NCI-H146 treated with DMSO at 0.1 percent for 48 hours (cell line): ENCODE data around the gene AUNIP.

Experiments
- DNase-seq: peaks from one replicate; lab custom pipeline; 2025; ENCODE audit not compliant: unreplicated experiment; lab: John Stamatoyannopoulos, UW

Gene AUNIP

GRCh38 chr1:25811384-25812082, 47.7 kb downstream of the AUNIP start:
- no peak for DNase-seq

- peak; percentile 9 for DNase-seq
These were observed 48.6 kb downstream of the AUNIP start for GRCh38 chr1:25810341-25811299.

GRCh38 chr1:25809929-25810328, 49.3 kb downstream of the AUNIP start:
- DNase-seq: no peak

GRCh38 chr1:25809283-25809926, 49.9 kb downstream of the AUNIP start:
- DNase-seq: no peak

- no peak for DNase-seq
These were observed 50.6 kb downstream of the AUNIP start for GRCh38 chr1:25808481-25809244.

- DNase-seq: no peak
These were observed 51.5 kb downstream of the AUNIP start for GRCh38 chr1:25807480-25808390.

- no peak for DNase-seq
These were observed 52.8 kb downstream of the AUNIP start for GRCh38 chr1:25806418-25806817.

- no peak for DNase-seq
These were observed 53.4 kb downstream of the AUNIP start for GRCh38 chr1:25805863-25806225.

- DNase-seq: no peak
These were observed 54.0 kb downstream of the AUNIP start for GRCh38 chr1:25804964-25805862.

GRCh38 chr1:25804244-25804963, 54.9 kb downstream of the AUNIP start:
- DNase-seq: no peak

- DNase-seq: no peak
These were observed 55.9 kb downstream of the AUNIP start for GRCh38 chr1:25803368-25803767.

GRCh38 chr1:25802915-25803314, 56.3 kb downstream of the AUNIP start:
- DNase-seq: no peak

GRCh38 chr1:25800703-25801377, 58.4 kb downstream of the AUNIP start:
- DNase-seq: no peak

GRCh38 chr1:25799935-25800702, 59.1 kb downstream of the AUNIP start, which contains the start of gene SELENON:
TSS of gene SELENON (plus strand) at chr1:25800193. CDS start at chr1:25800231, 38 bp downstream.
- DNase-seq: peak; percentile 11

GRCh38 chr1:25799352-25799934, 59.8 kb downstream of the AUNIP start:
- no peak for DNase-seq

GRCh38 chr1:25798666-25799351, 60.4 kb downstream of the AUNIP start:
- no peak for DNase-seq
